GM18858 (cell line): ENCODE measurements around the gene SULT4A1.

Experiments used
- ATAC-seq: cut with Tn5 transposase; IDR thresholded peaks from one replicate; pipeline ENCODE4 v1.9.1; 2021; ENCODE audit not compliant: unreplicated experiment

The SULT4A1 gene

GRCh38 chr22:43812149-43812842, 50.0 kb downstream of the SULT4A1 start, which contains the start of gene EFCAB6:
TSS of gene EFCAB6 (minus strand) at chr22:43812305. CDS start at chr22:43782318, 29,987 bp downstream.
- ATAC-seq: no peak

- ATAC-seq: no peak
These were observed 50.5 kb downstream of the SULT4A1 start for GRCh38 chr22:43811777-43812148.

- ATAC-seq: no peak
These were observed 59.3 kb downstream of the SULT4A1 start for GRCh38 chr22:43802897-43803495.

- ATAC-seq: no peak
These were observed 61.3 kb downstream of the SULT4A1 start for GRCh38 chr22:43800970-43801369.

GRCh38 chr22:43798492-43798891, 63.8 kb downstream of the SULT4A1 start:
- ATAC-seq: no peak

- no peak for ATAC-seq
These were observed 65.7 kb downstream of the SULT4A1 start for GRCh38 chr22:43796567-43796966.

GRCh38 chr22:43795320-43795719, 67.0 kb downstream of the SULT4A1 start:
- ATAC-seq: no peak

GRCh38 chr22:43792905-43793304, 69.4 kb downstream of the SULT4A1 start:
- no peak for ATAC-seq

GRCh38 chr22:43789452-43789851, 72.9 kb downstream of the SULT4A1 start:
- no peak for ATAC-seq

GRCh38 chr22:43783777-43784176, 78.5 kb downstream of the SULT4A1 start:
- ATAC-seq: no peak

GRCh38 chr22:43782448-43782847, 79.9 kb downstream of the SULT4A1 start:
- no peak for ATAC-seq

GRCh38 chr22:43777286-43777685, 85.0 kb downstream of the SULT4A1 start:
- ATAC-seq: no peak

- no peak for ATAC-seq
These were observed 86.1 kb downstream of the SULT4A1 start for GRCh38 chr22:43776081-43776670.
